DOHH2 (cell line): ENCODE results near the gene SCOC.

Experiments
- EZH2phosphoT487 ChIP-seq: fragments of 200-600 bp; sonication (generic); IDR thresholded peaks from 2 replicates; pipeline ENCODE4 v1.6.1; 2017; ENCODE audit warnings: borderline replicate concordance, mild to moderate bottlenecking, antibody characterized with exemption, low read length, moderate library complexity, mixed read lengths
- TF ChIP-seq, protein P1 (sequence below): fragments of 200-600 bp; sonication (generic); IDR thresholded peaks from one replicate; pipeline ENCODE4 v1.5.1; 2014; ENCODE audit warnings: antibody characterized with exemption, mild to moderate bottlenecking, low read depth, low read length; ENCODE audit not compliant: poor library complexity, severe bottlenecking

- TF ChIP-seq EZH2phosphoT487 = no peak
- TF ChIP-seq, protein P1, sequence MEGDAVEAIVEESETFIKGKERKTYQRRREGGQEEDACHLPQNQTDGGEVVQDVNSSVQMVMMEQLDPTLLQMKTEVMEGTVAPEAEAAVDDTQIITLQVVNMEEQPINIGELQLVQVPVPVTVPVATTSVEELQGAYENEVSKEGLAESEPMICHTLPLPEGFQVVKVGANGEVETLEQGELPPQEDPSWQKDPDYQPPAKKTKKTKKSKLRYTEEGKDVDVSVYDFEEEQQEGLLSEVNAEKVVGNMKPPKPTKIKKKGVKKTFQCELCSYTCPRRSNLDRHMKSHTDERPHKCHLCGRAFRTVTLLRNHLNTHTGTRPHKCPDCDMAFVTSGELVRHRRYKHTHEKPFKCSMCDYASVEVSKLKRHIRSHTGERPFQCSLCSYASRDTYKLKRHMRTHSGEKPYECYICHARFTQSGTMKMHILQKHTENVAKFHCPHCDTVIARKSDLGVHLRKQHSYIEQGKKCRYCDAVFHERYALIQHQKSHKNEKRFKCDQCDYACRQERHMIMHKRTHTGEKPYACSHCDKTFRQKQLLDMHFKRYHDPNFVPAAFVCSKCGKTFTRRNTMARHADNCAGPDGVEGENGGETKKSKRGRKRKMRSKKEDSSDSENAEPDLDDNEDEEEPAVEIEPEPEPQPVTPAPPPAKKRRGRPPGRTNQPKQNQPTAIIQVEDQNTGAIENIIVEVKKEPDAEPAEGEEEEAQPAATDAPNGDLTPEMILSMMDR = peak; percentile 58
These were observed 43.0 kb upstream of the SCOC start for GRCh38 chr4:140330311-140330900.
